Measurements from ENCODE around the gene KLHDC3. TPM values are rescaled to one million over a fixed set of nuclear protein-coding genes. Genes with fewer than 3 reads are reported as not detected.

The KLHDC3 gene
- total RNA-seq (100 to 1,000 TPM in 5 of 9 donors, 10 to 100 TPM in 4; 79.4 to 180 (median 102) TPM), polyA plus RNA-seq (100 to 1,000 TPM; 112 to 147 TPM)
- long read RNA-seq, donor 1, transcript KLHDC3-202 (11 exons, 1,909 nt), result major isoform, 256 of 313 reads
- long read RNA-seq, donor 1, partial matches to known transcripts, result 51 of 313 reads
- long read RNA-seq, donor 1, other reads (novel, unspliced or antisense), result 6 of 313 reads
- long read RNA-seq, donor 2, transcript KLHDC3-202 (11 exons, 1,909 nt), result major isoform, 1,003 of 1,130 reads
- long read RNA-seq, donor 2, partial matches to known transcripts, result 86 of 1,130 reads
- long read RNA-seq, donor 2, other reads (novel, unspliced or antisense), result 38 of 1,130 reads
- long read RNA-seq, donor 3, transcript KLHDC3-202 (11 exons, 1,909 nt), result major isoform, 138 of 159 reads
- long read RNA-seq, donor 3, partial matches to known transcripts, result 13 of 159 reads
- long read RNA-seq, donor 3, other reads (novel, unspliced or antisense), result 8 of 159 reads

GRCh38 chr6:43013843-43014433 is at the start of gene KLHDC3, which contains the start of gene MEA1:
TSS of gene KLHDC3 (plus strand) at chr6:43014249. CDS start at chr6:43017193, 2,944 bp downstream.
TSS of gene MEA1 (minus strand) at chr6:43013946. CDS start at chr6:43013813, 133 bp downstream.
- Histone ChIP-seq H3K4me1 (peaks cover 4 to 57% (median 47%) of the 10 kb centered on the region in 12 donors), H3K27ac (peak within 1 kb of the TSS; percentile 25 to 97 (median 84)), H3K9me3 (no peaks in the 10 kb centered on the region), H3K4me3 (peak within 1 kb of the TSS; percentile 51 to 90 (median 74)), H3K36me3 (peaks cover 0 to 58% (median 51%) of the 10 kb centered on the region in 9 donors), H3K27me3 (no peaks in the 10 kb centered on the region)
- WGBS, 4 donors, result 0 to 1% (median 0%) methylated on average over 25 to 51 of the region's 51 CpGs
- intact Hi-C loops (cut with DNase I), result loop anchor here in 6 of 10 donors (1.0 to 10.0 kb wide), 6 partner anchors 35 to 128 kb away; partner anchors contain the start of genes PEX6 (in 2 of the 6), KLC4 (in 1 of the 6) and MRPL2 (in 1 of the 6)
- DNase-seq, result peak; percentile 99
- peak; percentile 22 to 65 for TF ChIP-seq POLR2A (IDR thresholded peaks at IDR 0.05)
- TF ChIP-seq, protein P1, sequence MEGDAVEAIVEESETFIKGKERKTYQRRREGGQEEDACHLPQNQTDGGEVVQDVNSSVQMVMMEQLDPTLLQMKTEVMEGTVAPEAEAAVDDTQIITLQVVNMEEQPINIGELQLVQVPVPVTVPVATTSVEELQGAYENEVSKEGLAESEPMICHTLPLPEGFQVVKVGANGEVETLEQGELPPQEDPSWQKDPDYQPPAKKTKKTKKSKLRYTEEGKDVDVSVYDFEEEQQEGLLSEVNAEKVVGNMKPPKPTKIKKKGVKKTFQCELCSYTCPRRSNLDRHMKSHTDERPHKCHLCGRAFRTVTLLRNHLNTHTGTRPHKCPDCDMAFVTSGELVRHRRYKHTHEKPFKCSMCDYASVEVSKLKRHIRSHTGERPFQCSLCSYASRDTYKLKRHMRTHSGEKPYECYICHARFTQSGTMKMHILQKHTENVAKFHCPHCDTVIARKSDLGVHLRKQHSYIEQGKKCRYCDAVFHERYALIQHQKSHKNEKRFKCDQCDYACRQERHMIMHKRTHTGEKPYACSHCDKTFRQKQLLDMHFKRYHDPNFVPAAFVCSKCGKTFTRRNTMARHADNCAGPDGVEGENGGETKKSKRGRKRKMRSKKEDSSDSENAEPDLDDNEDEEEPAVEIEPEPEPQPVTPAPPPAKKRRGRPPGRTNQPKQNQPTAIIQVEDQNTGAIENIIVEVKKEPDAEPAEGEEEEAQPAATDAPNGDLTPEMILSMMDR (IDR thresholded peaks at IDR 0.05), result no peak
- peak; percentile 92 to 96 (median 94) for ATAC-seq

- Histone ChIP-seq H3K4me1 (peaks cover 0 to 9% (median 0%) of the 10 kb centered on the region in 12 donors), H3K27ac (no peak overlapping the region), H3K27me3 (no peaks in the 10 kb centered on the region), H3K9me3 (no peaks in the 10 kb centered on the region), H3K36me3 (peaks cover 0 to 83% (median 55%) of the 10 kb centered on the region in 9 donors), H3K4me3 (no peak overlapping the region)
- intact Hi-C loops (cut with DNase I), result no loop called here
- TF ChIP-seq, protein P1 (IDR thresholded peaks at IDR 0.05), result no peak
- TF ChIP-seq POLR2A (IDR thresholded peaks at IDR 0.05), result no peak
- no peak for ATAC-seq
- WGBS, 4 donors, result 81 to 83% (median 81%) methylated on average over 7 of the region's 7 CpGs
- no peak for DNase-seq
Observed at GRCh38 chr6:42966571-42966970, 47.5 kb upstream of the KLHDC3 start.

DNA sequence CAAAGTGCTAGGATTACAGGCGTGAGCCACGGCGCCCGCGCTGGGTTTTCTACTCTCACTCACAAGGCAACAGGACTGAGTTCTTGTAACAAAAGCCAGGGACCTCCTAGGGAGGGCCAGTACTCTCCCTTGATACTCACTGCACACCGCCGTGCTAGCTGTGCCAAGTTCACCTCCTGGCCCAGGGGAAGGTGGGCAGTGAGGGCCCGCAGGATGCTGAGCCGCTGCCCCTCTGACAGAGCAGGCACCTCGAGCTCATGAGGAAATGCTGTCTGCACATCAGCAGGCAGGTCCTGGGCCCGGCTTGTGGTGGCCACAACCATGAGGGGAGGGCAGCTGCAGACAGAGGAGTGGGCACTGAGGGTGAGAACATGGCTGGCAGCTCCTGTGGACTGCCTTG is 46.8 kb upstream of the KLHDC3 start:
- intact Hi-C loops (cut with DNase I), result no loop called here
- H3K27ac ChIP-seq, result no peak overlapping the region
- no peak overlapping the region for H3K4me3 ChIP-seq
- no peaks in the 10 kb centered on the region for H3K27me3 ChIP-seq
- peaks cover 0 to 11% (median 0%) of the 10 kb centered on the region in 12 donors for H3K4me1 ChIP-seq
- TF ChIP-seq, protein P1 (IDR thresholded peaks at IDR 0.05), result no peak
- TF ChIP-seq POLR2A (IDR thresholded peaks at IDR 0.05), result no peak
- no peak for DNase-seq
- H3K9me3 ChIP-seq, result no peaks in the 10 kb centered on the region
- ATAC-seq, result no peak
- peaks cover 0 to 78% (median 55%) of the 10 kb centered on the region in 9 donors for H3K36me3 ChIP-seq
- WGBS, 4 donors, result 92 to 100% (median 94%) methylated on average over 5 to 11 of the region's 11 CpGs

All from heart left ventricle (tissue), 16 donors.